ENCODE measurements around the gene PIANP. TPM values are rescaled to one million over a fixed set of nuclear protein-coding genes. Genes with fewer than 3 reads are reported as not detected.
A peak's percentile ranks its signal among the peaks of the same experiment; 100 is the strongest.
"Not testable (repeated sequence)": the region's sequence is repeated elsewhere in the genome, so short reads cannot be mapped to it uniquely, and the experiment has no call there.

The PIANP gene
- total and polyA plus RNA-seq, 10 donors: 0.10 to 0.30 (median 0.24) TPM; not detected in 5

GRCh38 chr12:6708960-6709394 lies 8.4 kb upstream of the PIANP start:
- WGBS, 5 donors: 59 to 77% (median 63%) methylated on average over 14 to 16 of the region's 16 CpGs
- peaks cover 0 to 85% (median 36%) of the 10 kb centered on the region in 7 donors for H3K27me3 ChIP-seq (replicated peaks in 1 of 7)
- H3K4me1 ChIP-seq: no peaks in the 10 kb centered on the region
- H3K9me3 ChIP-seq: no peaks in the 10 kb centered on the region
- no peak for TF ChIP-seq CTCF (IDR thresholded peaks at IDR 0.05 in 8 of 11, conservative IDR thresholded peaks at IDR 0.05 in 3 of 11)
- no peak for TF ChIP-seq POLR2AphosphoS5 (IDR thresholded peaks at IDR 0.05)
- no peak for TF ChIP-seq POLR2A (IDR thresholded peaks at IDR 0.05)
- peak; percentile 41 for DNase-seq
- intact Hi-C loops (cut with DNase I; ENCODE audit: low total_unique reads): no loop called here
- peak overlapping the region in 1 of 8 donors; percentile 15 for H3K4me3 ChIP-seq
- H3K36me3 ChIP-seq: no peaks in the 10 kb centered on the region
- H3K27ac ChIP-seq: no peak overlapping the region

GRCh38 chr12:6708351-6708750 lies 7.7 kb upstream of the PIANP start:
- H3K4me3 ChIP-seq; intact Hi-C loops (cut with DNase I; ENCODE audit: low total_unique reads); H3K4me1 ChIP-seq; H3K36me3 ChIP-seq; H3K9me3 ChIP-seq; H3K27ac ChIP-seq: not testable (repeated sequence)
- H3K27me3 ChIP-seq (replicated peaks in 1 of 7): peaks cover 0 to 87% (median 42%) of the 10 kb centered on the region in 7 donors
- DNase-seq: peak; percentile 43
- WGBS, 5 donors: 92 to 96% (median 92%) methylated on average over 5 to 21 of the region's 21 CpGs

GRCh38 chr12:6703631-6704030 lies 3.0 kb upstream of the PIANP start:
- DNase-seq: peak; percentile 67
- TF ChIP-seq CTCF (IDR thresholded peaks at IDR 0.05 in 8 of 11, conservative IDR thresholded peaks at IDR 0.05 in 3 of 11): no peak
- TF ChIP-seq POLR2AphosphoS5 (IDR thresholded peaks at IDR 0.05): no peak
- no peak for TF ChIP-seq POLR2A (IDR thresholded peaks at IDR 0.05)
- Histone ChIP-seq H3K36me3 (no peaks in the 10 kb centered on the region), H3K4me1 (peaks cover 7 to 24% (median 18%) of the 10 kb centered on the region in 6 donors), H3K4me3 (no peak overlapping the region), H3K27ac (no peak overlapping the region), H3K27me3 (replicated peaks in 1 of 7) (peaks cover 0 to 100% (median 78%) of the 10 kb centered on the region in 7 donors), H3K9me3 (no peaks in the 10 kb centered on the region)
- intact Hi-C loops (cut with DNase I; ENCODE audit: low total_unique reads): no loop called here
- 7 to 13% (median 10%) methylated on average over 10 of the region's 10 CpGs for WGBS, 5 donors

GRCh38 chr12:6701078-6701768 lies 608 bp upstream of the PIANP start:
- intact Hi-C loops (cut with DNase I; ENCODE audit: low total_unique reads): no loop called here
- 30 to 37% (median 33%) methylated on average over 13 of the region's 13 CpGs for WGBS, 5 donors

More at GRCh38 chr12:6701078-6701768, 608 bp upstream of the PIANP start:
- Histone ChIP-seq H3K4me3 (peak overlapping the region in 7 of 8 donors; percentile 30 to 75 (median 38)), H3K36me3 (no peaks in the 10 kb centered on the region), H3K27me3 (replicated peaks in 1 of 7) (peaks cover 0 to 93% (median 78%) of the 10 kb centered on the region in 7 donors), H3K4me1 (peaks cover 7 to 44% (median 37%) of the 10 kb centered on the region in 6 donors), H3K27ac (no peak overlapping the region), H3K9me3 (no peaks in the 10 kb centered on the region)
- peak; percentile 38 for DNase-seq
- TF ChIP-seq POLR2A (IDR thresholded peaks at IDR 0.05) (no peak), CTCF (IDR thresholded peaks at IDR 0.05 in 8 of 11, conservative IDR thresholded peaks at IDR 0.05 in 3 of 11) (no peak), POLR2AphosphoS5 (IDR thresholded peaks at IDR 0.05) (no peak)

Measured in spleen (tissue), 11 donors.